Mucosa of gallbladder (tissue), 1 donor: ENCODE measurements around the gene RNF213. TPM values are rescaled to one million over a fixed set of nuclear protein-coding genes. Genes with fewer than 3 reads are reported as not detected.
"Not testable (repeated sequence)": the region's sequence is repeated elsewhere in the genome, so short reads cannot be mapped to it uniquely, and the experiment has no call there.

Experiments used
- DNase-seq: peaks from one replicate; pipeline ENCODE4 v3.0.0-alpha.2; 2020; ENCODE audit warnings: low spot score
- total RNA-seq: library from RNA; stranded (reverse); gene quantifications from one replicate; pipeline ENCODE4 v1.2.1, GENCODE V29; 2021
- donor health status: DM: no; HTN: no; CAD: no.

RNF213 gene
- total RNA-seq, 1 donor from 2014 or later, result 147 TPM

DNA sequence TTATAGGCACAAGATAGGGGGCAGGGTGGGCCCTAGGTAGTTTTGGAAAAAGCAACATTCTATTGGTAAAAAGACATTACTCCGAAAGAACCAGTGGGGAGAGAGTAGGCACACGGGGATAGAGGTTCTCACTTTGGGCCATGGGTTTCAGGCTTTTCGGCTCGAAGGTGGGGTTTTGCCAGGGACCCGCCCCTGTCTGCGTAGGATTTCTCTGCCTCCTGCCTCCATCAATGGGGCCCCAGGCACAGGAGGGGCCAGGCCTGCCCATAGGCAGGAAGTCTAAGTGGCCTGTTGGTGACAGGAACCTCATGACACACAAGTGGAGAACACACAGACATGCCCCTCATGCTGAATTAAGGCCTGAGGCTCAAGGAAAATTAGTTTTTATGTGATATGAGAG is 57.5 kb downstream of the RNF213 start:
- no peak for DNase-seq

- no peak for DNase-seq
Observed at GRCh38 chr17:80319262-80319998, 58.8 kb downstream of the RNF213 start.

GRCh38 chr17:80319999-80320344 is 59.3 kb downstream of the RNF213 start:
- no peak for DNase-seq

DNA sequence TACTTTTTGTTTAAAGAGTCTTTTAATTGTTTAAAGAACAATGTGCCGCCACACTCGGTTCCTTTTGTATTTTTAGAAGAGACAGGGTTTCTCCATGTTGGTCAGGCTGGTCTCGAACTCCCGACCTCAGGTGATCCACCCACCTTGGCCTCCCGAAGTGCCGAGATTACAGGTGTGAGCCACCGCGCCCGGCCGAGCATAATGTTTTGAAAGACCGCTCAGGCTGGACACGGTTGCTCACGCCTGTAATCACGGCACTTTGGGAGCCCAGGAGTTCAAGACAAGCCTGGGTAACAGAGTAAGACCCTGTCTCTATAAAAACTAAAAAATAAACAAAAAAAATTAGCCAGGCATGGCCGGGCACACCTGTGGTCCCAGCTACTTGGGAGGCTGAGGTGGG is 59.8 kb downstream of the RNF213 start:
- no peak for DNase-seq

DNA sequence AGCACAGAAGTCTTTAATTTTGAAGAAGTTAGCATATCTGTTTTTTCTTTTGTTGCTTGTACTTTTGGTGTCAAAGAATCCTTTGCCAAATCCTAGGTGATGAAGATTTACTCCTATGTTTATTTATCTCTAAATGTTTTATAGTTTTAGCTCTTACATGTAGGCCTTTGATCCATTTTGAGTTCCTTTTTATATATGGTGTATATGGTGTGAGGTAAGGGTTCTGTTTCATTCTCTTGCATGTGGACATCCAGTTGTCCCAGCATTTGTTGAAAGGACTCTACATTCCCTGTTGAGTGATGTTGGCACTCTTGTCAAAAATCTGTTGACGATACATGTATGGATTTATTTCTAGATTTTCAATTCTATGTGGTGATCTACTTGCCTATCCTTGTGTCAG is 62.2 kb downstream of the RNF213 start:
- no peak for DNase-seq

DNA sequence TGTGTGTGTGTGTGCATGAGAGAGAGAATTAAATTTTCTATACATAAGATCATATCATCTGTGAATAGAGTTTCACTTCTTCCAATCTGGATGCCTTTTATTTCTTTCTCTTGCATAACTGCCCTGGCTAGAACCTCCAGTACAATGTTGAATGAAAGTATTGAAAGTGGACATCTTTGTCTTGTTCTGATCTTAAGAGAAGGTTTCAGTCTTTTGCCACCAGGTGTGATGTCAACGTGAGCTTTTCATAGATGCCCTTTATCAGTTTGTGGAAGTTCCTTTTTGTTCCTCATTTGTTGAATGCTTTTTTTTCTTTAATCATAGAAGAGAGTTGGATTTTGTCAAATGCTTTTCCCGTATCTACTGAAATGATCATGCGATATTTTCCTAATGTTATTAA is 63.3 kb downstream of the RNF213 start:
- no peak for DNase-seq

DNA sequence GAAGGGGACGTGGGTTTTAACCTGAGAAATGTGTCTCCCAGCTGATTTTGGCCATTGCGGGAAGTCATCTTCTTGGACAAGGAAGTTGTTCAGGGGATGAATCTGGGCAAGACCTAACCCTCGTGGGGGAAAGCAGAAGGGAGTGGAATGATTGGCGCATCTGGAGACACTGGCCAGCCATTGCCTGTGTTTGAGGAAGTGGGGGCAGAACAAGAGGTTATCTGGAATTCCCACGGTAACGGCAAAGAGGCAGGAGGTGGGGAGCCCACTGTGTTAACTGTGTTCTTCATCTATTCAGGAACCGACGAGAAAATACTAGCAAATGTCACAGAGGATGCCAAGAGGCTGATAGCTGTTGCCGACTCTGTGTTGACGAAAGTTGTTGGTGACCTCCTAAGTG is 66.9 kb downstream of the RNF213 start:
- DNase-seq, result no peak

DNA sequence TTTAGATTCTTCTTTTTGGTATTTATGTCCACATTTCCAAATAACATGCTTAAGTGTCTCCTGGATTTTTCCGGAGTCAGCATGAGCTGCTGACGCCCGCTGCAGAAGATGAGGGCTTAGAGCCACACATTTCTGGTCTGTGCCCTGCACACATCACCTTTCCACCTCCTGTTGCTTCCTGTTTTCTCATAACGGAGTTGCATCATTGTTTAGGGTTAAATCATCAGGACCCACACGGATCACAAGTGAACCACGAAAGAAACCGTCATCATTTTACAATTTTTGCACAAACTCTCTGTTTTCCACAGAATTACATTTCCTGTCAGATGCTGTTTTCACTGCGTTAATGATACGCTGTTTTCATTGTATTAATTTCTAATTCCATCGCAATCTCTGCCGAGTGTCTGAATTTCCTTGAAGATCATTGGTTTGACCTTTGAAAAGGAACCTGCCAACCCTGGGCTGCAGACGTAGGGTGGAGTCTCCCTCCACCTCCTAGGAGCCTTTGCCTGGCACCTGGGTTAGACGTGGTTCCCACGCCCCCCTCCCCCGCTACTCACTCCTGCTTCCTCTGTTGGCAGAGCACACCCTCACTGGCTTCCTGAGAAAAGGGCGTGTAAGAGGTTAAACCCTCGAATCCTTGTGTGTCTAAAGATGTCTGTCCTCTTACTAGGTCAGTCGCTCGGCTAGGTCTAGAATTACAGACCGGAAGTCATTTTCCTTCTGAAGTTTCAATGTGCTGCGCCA is 68.2 kb downstream of the RNF213 start:
- DNase-seq, result no peak

- not testable (repeated sequence) for DNase-seq
Observed at GRCh38 chr17:80329421-80329820, 68.8 kb downstream of the RNF213 start.

DNA sequence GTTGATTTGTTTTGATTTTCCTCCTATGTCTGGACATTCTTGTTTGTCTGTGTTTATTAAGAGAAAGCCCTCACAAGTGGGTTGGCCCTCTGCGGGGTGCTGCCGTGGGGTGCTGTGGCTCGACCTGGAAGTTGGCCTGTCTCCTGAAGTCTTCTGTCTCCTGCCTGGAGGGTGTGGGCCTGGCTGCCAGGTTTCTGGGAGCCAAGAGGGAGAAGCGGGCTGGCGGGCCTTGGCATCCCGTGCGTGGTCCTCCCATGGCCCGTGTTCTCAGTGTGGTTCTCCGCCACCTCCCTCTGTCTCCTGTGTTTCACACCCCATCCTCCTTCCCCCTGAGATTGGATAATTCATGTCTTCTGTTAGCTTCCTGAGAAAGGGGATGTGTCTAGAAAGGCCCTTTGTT is 69.6 kb downstream of the RNF213 start:
- DNase-seq, result no peak

DNA sequence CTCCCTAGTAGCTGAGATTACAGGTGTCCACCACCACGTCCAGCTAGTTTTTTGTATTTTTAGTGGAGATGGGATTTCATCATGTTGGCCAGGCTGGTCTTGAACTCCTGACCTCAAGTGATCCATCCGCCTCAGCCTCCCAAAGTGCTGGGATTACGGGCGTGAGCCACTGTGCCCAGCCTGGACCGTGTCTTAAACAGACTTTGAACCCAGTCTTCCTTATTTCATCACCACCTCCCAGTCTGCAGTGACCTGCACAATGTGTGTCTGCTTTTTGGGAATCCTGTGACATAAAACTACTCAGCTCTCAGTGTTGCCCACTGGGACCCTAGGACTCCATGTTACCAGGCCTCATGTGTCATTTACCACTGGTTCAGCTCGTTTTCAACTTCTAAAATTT is 70.3 kb downstream of the RNF213 start:
- not testable (repeated sequence) for DNase-seq

- DNase-seq, result no peak
Observed at GRCh38 chr17:80331820-80332219, 71.2 kb downstream of the RNF213 start.

DNA sequence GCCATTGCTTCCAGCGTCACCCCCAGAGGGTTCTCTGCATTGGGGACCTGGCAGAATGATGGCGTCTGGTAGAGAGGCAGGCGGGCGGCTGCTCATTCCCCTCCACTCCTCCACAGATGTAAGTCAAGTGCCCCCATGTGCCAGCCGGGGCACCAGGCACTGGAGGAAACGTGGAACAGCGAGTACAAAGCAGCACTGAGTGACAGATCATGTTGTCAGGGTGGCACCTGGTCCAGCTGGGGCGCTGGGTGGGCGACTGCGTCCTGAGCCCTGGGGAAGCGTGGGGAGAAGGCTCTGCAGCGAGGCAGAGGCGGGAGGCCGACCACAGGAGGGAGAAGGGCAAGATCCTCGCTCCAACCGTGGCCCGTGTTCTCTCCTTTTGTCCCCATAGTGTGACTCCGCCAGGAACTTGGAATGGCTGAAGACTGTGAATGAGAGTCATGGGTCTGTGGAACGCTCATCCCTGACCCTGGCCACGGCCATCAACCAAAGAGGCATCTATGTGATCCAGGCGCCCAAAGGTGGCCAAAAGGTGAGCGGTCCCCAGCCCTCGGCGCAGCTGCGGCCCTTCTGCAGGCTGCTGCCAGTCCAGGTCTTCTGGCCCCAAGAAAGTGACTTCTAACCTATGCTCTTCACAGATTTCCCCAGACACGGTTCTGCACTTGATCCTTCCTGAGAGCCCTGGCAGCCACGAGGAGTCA is 76.7 kb downstream of the RNF213 start:
- DNase-seq, result no peak

- DNase-seq, result peak; percentile 87
Observed at GRCh38 chr17:80339118-80339517, 78.5 kb downstream of the RNF213 start.

DNA sequence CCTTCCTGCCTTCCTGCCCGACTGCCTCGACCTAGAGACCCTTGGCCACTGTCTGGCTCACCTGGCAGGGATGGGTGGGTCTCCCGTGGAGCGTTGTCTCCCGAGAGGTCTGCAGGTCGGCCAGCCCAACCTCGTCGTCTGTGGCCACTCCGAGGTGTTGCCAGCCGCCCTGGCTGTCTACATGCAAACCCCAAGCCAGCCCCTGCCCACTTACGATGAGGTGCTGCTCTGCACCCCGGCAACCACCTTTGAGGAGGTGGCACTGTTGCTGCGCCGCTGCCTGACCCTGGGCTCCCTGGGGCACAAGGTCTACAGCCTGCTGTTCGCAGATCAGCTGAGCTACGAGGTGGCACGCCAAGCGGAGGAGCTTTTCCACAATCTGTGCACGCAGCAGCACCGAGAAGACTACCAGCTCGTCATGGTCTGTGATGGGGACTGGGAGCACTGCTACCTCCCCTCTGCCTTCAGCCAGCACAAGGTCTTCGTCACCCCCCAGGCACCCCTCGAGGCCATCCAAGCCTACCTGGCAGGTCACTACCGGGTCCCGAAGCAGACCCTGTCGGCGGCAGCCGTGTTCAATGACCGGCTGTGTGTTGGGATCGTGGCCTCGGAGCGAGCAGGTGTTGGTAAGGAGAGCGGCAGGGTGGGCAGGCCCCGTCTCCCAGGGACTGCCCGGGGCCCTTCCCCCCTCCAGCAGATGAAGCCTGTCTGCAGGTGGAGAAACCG is 79.2 kb downstream of the RNF213 start:
- DNase-seq, result no peak

DNA sequence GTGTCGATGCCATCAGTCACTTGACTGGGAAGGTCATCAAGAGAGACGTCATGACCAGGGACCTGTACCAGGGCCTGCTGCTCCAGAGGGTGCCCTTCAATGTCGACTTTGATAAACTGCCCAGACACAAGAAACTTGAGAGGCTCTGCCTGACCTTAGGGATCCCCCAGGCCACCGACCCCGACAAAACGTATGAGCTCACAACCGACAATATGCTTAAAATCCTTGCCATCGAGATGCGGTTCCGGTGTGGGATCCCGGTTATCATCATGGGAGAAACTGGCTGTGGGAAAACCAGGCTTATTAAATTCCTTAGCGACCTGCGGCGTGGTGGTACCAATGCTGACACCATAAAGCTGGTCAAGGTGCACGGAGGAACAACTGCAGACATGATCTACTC is 84.7 kb downstream of the RNF213 start:
- no peak for DNase-seq

- no peak for DNase-seq
Observed at GRCh38 chr17:80345841-80346497, 85.3 kb downstream of the RNF213 start.

DNA sequence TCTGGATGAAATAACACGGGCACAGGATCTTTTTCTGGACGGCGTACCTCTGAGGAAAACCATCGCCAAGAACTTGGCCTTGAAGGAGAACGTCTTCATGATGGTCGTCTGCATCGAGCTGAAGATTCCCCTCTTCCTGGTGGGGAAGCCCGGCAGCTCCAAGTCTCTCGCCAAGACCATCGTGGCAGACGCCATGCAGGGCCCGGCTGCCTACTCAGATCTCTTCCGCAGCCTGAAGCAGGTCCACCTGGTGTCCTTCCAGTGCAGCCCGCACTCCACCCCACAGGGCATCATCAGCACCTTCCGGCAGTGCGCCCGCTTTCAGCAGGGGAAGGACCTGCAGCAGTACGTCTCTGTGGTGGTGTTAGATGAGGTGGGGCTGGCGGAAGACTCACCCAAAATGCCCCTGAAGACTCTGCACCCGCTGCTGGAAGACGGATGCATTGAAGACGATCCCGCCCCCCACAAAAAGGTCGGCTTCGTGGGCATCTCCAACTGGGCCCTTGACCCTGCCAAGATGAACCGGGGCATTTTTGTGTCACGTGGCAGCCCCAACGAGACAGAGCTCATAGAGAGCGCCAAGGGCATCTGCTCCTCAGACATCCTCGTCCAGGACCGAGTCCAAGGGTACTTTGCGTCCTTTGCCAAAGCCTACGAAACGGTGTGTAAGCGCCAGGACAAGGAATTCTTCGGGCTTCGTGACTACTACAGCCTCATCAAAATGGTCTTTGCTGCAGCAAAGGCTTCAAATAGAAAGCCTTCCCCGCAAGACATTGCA is 86.0 kb downstream of the RNF213 start:
- no peak for DNase-seq

GRCh38 chr17:80347536-80347935 is 86.9 kb downstream of the RNF213 start:
- DNase-seq, result no peak

DNA sequence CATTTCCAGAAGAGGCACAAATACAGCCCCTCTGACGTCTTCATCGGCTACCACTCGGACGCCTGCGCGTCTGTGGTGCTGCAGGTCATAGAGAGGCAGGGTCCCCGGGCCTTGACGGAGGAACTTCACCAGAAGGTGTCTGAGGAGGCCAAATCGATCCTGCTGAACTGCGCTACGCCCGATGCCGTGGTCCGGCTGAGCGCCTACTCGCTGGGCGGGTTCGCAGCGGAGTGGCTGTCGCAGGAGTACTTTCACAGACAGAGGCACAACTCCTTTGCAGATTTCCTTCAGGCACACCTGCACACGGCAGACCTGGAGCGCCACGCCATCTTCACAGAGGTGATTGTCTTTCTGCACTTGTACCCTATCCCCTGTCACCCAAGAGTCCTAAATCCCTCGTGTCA is 87.3 kb downstream of the RNF213 start:
- DNase-seq, result no peak
